LoVo (cell line): Measurements from ENCODE around the gene ATP9B.

Experiments used
- DNase-seq: peaks from one replicate; pipeline ENCODE4 v3.0.0-alpha.2; 2016; ENCODE audit warnings: low spot score

Gene ATP9B

DNA sequence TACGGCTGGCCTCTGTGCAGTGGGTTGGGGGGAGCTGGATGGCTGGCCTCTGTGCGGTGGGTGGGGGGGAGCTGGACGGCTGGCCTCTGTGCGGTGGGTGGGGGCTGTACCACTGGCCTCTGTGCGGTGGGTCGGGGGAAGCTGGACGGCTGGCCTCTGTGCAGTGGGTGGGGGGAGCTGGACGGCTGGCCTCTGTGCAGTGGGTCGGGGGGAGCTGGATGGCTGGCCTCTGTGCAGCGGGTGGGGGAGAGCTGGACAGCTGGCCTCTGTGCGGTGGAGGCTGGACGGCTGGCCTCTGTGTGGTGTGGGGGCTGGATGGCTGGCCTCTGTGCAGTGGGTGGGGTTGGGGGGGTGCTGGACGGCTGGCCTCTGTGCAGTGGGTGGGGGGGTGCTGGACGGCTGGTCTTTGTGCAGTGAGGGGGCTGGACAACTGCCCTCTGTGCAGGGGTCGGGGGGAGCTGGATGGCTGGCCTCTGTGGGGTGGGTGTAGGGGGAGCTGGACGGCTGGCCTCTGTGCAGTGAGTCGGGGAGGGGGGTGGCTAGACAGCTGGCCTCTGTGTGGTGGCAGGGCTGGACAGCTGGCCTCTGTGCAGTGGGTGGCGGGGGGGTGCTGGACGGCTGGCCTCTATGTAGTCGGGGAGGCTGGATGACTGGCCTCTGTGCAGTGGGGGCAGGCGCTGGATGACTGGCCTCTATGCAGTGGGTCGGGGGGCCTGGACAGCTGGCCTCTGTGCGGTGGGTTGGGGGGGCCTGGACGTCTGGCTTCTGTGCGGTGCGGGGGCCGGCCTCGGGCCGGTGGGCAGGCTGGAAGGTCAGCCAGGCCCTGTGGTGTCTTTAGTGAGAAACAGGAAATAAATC lies 358.4 kb downstream of the ATP9B start:
- no peak for DNase-seq
